Stimulated activated CD8-positive, alpha-beta memory T cell treated with anti-CD3 and anti-CD28 coated beads, Interleukin-7, amount 100 ng/mL, for 24 hours (primary cell): ENCODE measurements around the gene LHPP.

Source experiments
- DNase-seq: peaks from one replicate; pipeline ENCODE4 v3.0.0-alpha.2; 2020; ENCODE audit warnings: low read depth

LHPP gene

GRCh38 chr10:124447751-124448466 is 13.7 kb upstream of the LHPP start:
- no peak for DNase-seq

GRCh38 chr10:124448696-124449169 is 12.9 kb upstream of the LHPP start:
- no peak for DNase-seq

- DNase-seq, result no peak
These were observed 12.2 kb upstream of the LHPP start for GRCh38 chr10:124449170-124450011.

GRCh38 chr10:124450012-124450782 is 11.4 kb upstream of the LHPP start, which contains the start of gene NKX1-2:
Gene NKX1-2 (minus strand): TSS chr10:124450035. CDS start chr10:124449943, 92 bp downstream.
- no peak for DNase-seq

- no peak for DNase-seq
These were observed 10.9 kb upstream of the LHPP start for GRCh38 chr10:124450783-124451057.

- DNase-seq, result no peak
These were observed 10.3 kb upstream of the LHPP start for GRCh38 chr10:124451276-124451675.

GRCh38 chr10:124453960-124454610 is 7.5 kb upstream of the LHPP start:
- no peak for DNase-seq

GRCh38 chr10:124455441-124455840 is 6.2 kb upstream of the LHPP start:
- no peak for DNase-seq

GRCh38 chr10:124458473-124458872 is 3.1 kb upstream of the LHPP start:
- DNase-seq, result no peak

- DNase-seq, result no peak
These were observed 2.7 kb upstream of the LHPP start for GRCh38 chr10:124458889-124459288.

- no peak for DNase-seq
These were observed 2.2 kb upstream of the LHPP start for GRCh38 chr10:124459395-124459794.

- no peak for DNase-seq
These were observed 1.5 kb upstream of the LHPP start for GRCh38 chr10:124460144-124460543.

GRCh38 chr10:124462348-124462695 is 699 bp downstream of the LHPP start:
- DNase-seq, result no peak

- no peak for DNase-seq
These were observed 2.7 kb downstream of the LHPP start for GRCh38 chr10:124464028-124464965.

GRCh38 chr10:124465003-124465776 is 3.6 kb downstream of the LHPP start:
- no peak for DNase-seq

- DNase-seq, result no peak
These were observed 4.3 kb downstream of the LHPP start for GRCh38 chr10:124465777-124466488.

- no peak for DNase-seq
These were observed 5.5 kb downstream of the LHPP start for GRCh38 chr10:124467165-124467564.

- no peak for DNase-seq
These were observed 7.0 kb downstream of the LHPP start for GRCh38 chr10:124468624-124469023.

GRCh38 chr10:124469956-124470484 is 8.4 kb downstream of the LHPP start:
- DNase-seq, result no peak
